Measurements from ENCODE around the gene C3orf49. TPM values are rescaled to one million over a fixed set of nuclear protein-coding genes. Genes with fewer than 3 reads are reported as not detected.

The C3orf49 gene
- total RNA-seq, 4 donors from 2014 or later, result not detected

- no peak overlapping the region for H3K4me3 ChIP-seq (ENCODE audit: low read depth, poor library complexity, severe bottlenecking)
- DNase-seq (ENCODE audit: low spot score in 2 of 2), result no peak
- WGBS, 2 donors, result 59 to 65% methylated on average over 3 of the region's 3 CpGs
- TF ChIP-seq, protein P1, sequence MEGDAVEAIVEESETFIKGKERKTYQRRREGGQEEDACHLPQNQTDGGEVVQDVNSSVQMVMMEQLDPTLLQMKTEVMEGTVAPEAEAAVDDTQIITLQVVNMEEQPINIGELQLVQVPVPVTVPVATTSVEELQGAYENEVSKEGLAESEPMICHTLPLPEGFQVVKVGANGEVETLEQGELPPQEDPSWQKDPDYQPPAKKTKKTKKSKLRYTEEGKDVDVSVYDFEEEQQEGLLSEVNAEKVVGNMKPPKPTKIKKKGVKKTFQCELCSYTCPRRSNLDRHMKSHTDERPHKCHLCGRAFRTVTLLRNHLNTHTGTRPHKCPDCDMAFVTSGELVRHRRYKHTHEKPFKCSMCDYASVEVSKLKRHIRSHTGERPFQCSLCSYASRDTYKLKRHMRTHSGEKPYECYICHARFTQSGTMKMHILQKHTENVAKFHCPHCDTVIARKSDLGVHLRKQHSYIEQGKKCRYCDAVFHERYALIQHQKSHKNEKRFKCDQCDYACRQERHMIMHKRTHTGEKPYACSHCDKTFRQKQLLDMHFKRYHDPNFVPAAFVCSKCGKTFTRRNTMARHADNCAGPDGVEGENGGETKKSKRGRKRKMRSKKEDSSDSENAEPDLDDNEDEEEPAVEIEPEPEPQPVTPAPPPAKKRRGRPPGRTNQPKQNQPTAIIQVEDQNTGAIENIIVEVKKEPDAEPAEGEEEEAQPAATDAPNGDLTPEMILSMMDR (IDR thresholded peaks at IDR 0.05), result no peak
- TF ChIP-seq POLR2A (IDR thresholded peaks at IDR 0.05), result no peak
- intact Hi-C loops (cut with DNase I; ENCODE audit: low total_unique reads), result no loop called here
These were observed 57.2 kb downstream of the C3orf49 start for GRCh38 chr3:63876260-63876659.

DNA sequence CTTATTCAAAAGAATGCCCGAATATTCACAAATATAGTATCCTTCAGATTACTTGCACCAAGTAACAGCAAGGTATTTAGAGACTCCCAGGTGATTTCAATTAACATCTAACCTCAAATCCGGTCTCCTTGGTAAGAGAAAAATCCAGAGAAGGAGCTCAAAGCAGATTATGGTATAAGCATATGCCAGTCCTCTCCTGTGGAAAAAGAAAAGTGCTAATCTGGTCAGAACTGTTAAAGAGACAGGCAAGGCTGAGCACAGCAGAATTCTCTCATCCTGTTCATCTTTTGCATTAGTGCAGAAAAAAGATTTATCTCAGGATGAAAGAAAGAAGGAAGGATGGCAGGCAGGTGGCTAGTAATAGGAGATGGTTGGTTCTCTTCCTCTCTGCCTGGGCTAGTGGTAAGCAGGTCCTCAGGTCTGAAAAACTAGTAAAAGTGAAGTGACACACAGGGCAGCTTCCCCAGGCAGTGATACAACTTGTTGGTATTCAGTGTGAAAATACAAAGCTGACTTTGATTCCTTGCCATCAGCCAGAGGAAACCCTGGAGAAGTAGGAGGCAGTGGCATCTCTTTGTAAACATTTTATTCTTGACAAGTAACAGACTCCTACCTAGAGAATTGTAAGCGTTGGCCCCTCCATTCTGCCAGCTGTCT is 58.8 kb downstream of the C3orf49 start:
- intact Hi-C loops (cut with DNase I; ENCODE audit: low total_unique reads), result no loop called here
- H3K4me3 ChIP-seq (ENCODE audit: low read depth, poor library complexity, severe bottlenecking), result no peak overlapping the region
- no peak for DNase-seq (ENCODE audit: low spot score in 2 of 2)
- 83 to 88% methylated on average over 3 of the region's 3 CpGs for WGBS, 2 donors
- no peak for TF ChIP-seq POLR2A (IDR thresholded peaks at IDR 0.05)
- TF ChIP-seq, protein P1 (IDR thresholded peaks at IDR 0.05), result no peak

GRCh38 chr3:63878394-63879060 is 59.4 kb downstream of the C3orf49 start:
- TF ChIP-seq, protein P1 (IDR thresholded peaks at IDR 0.05), result no peak
- no peak for TF ChIP-seq POLR2A (IDR thresholded peaks at IDR 0.05)
- intact Hi-C loops (cut with DNase I; ENCODE audit: low total_unique reads), result no loop called here
- 76 to 92% methylated on average over 2 of the region's 2 CpGs for WGBS, 2 donors

DNA sequence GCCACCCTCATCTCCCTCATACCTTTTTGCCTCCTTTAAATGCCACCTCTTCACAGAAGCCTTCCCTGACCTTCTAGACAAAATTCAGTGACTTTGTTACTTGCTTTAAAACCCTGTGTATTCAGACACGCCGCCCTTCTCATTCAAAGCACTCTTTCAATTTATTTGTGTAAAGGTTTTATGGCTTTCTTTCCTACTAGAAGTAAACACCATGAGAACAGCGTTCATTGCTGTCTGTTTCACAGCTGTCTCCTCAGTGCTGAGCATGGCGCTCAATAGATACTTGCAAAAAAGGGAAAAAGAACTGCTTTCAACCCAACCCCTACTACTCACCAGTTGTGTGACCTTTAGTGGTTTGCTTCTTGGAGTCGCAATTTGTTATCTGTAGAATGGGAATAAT is 61.6 kb downstream of the C3orf49 start:
- no peak overlapping the region for H3K4me3 ChIP-seq (ENCODE audit: low read depth, poor library complexity, severe bottlenecking)
- DNase-seq (ENCODE audit: low spot score in 2 of 2), result no peak
- intact Hi-C loops (cut with DNase I; ENCODE audit: low total_unique reads), result no loop called here
- WGBS, 2 donors, result 92 to 94% methylated on average over 5 of the region's 5 CpGs
- TF ChIP-seq, protein P1 (IDR thresholded peaks at IDR 0.05), result no peak
- no peak for TF ChIP-seq POLR2A (IDR thresholded peaks at IDR 0.05)

More at GRCh38 chr3:63878394-63879060, 59.4 kb downstream of the C3orf49 start:
- H3K4me3 ChIP-seq (ENCODE audit: low read depth, poor library complexity, severe bottlenecking), result no peak overlapping the region
- DNase-seq (ENCODE audit: low spot score in 2 of 2), result no peak

DNA sequence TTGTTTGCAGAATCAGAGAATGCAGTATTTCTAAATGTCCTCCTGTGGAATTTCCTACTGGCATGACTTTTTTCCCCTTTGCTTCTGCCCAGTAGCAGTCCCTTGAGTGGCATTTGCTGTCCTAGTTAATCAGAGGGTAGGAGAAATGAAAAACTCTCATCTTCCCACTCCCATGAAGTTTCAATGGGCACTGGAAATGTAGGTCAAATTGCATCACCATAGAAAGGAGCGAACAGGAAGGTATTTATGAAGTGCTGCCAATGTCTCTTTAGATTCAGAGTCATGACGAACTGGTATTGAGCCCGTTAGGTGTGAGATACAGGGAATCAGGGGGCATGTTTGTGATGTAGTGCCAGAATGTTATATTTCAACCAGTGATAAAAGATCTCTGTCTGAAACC is 67.8 kb downstream of the C3orf49 start:
- no peak overlapping the region for H3K4me3 ChIP-seq (ENCODE audit: low read depth, poor library complexity, severe bottlenecking)
- intact Hi-C loops (cut with DNase I; ENCODE audit: low total_unique reads), result no loop called here
- TF ChIP-seq, protein P1 (IDR thresholded peaks at IDR 0.05), result no peak
- no peak for TF ChIP-seq POLR2A (IDR thresholded peaks at IDR 0.05)
- 44 to 47% methylated on average over 3 of the region's 3 CpGs for WGBS, 2 donors
- no peak for DNase-seq (ENCODE audit: low spot score in 2 of 2)

Data from lower leg skin (tissue), 4 donors.